Astrocyte of the cerebellum (primary cell): Measurements from ENCODE around the gene CDH12.
"Not testable (repeated sequence)": the region's sequence is repeated elsewhere in the genome, so short reads cannot be mapped to it uniquely, and the experiment has no call there.

Experiments used
- DNase-seq: peaks from one replicate; pipeline ENCODE4 v3.0.0-alpha.2; 2011; ENCODE audit warnings: low read depth
- H3K4me3 ChIP-seq: 2 replicates; pipeline ENCODE4 v1.5.1; 2011; ENCODE audit warnings: mild to moderate bottlenecking, low read depth, low read length, moderate library complexity
- CTCF ChIP-seq: IDR thresholded peaks from 2 replicates; pipeline ENCODE4 v1.5.1; 2012; ENCODE audit warnings: low read length, low read depth, moderate library complexity, mild to moderate bottlenecking; ENCODE audit errors: missing control alignments
- in situ Hi-C: cut with HindIII; loops from 2 replicates; pipeline ENCODE4 v1.10.0; 2017; ENCODE audit warnings: low sequenced_read_pairs

CDH12 gene

DNA sequence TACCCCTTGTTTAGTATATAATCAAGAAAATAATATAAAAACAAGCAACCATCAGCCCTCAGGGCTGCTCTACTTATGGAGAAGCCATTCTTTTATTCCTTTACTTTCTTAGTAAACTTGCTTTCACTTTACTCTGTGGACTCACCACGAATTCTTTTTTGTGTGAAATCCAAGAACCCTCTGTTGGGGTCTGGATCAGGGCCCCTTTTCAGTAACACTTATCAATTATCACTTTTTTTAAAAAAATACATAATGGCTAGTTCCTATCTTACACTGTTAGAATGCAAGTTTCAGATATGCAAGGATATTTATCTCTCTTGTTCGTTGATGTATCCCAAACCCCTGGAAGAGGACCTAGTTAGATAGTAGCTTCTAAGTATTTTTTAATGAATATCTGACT is 687.2 kb downstream of the CDH12 start:
- H3K4me3 ChIP-seq, DNase-seq, in situ Hi-C loops: not testable (repeated sequence)

DNA sequence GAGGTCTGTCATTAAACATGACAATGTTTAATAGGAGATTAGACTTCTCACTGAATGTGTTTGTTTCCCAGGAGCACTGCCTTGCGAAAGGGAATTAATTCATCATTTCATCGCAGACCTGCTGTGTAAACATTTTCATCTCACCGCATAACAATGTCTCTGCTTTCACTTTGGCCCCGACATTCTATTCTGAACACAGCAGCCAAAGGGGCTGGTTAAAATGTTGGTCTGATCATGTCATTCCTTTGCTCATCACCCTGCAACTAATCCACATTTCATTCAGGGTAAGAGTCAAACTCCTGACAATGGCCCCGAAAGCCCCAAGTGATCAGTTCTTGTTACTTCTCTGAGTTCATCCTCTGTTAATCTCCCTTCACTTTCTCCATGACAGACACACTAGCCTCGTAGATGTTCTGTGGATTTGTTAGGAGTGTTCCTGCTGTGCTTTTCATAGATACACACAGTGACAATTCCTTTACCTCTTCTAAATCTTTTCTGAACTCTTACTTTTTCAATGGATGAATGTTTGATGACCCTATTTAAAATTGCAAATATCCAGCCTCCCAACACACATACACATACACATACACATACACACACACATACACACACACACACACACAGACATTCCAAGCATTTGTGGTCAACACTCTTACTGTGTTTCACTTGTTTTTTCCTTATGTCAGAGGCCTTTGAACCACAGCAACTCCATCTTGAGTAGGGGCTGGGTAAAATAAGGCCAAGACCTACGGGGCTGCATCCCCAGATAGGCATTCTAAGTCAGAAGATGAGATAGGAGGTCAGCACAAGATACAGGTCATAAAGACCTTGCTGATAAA is 688.0 kb downstream of the CDH12 start:
- H3K4me3 ChIP-seq, DNase-seq, in situ Hi-C loops: not testable (repeated sequence)

- H3K4me3 ChIP-seq, in situ Hi-C loops: not testable (repeated sequence)
These were observed 696.2 kb downstream of the CDH12 start for GRCh38 chr5:22156953-22157352.

DNA sequence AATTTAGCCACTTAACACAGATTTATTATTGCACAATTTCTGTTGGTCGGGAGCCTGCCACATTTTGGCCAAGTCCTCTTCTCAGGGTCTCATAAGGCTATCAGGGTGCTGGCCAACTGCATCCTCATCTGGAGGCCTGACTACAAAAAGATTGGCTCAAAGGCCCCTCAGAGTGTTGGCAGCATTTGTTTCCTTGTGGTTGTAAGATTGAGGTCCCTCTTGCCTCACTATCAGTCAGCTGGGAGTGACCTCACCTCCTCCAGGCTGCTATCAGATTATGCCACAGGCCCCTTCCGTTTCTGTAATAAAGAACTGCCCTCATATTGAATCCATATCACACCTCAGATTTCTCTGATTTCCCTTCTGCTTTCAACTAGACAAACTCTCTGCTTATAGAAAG is 698.4 kb downstream of the CDH12 start:
- in situ Hi-C loops, DNase-seq, H3K4me3 ChIP-seq: not testable (repeated sequence)

More at GRCh38 chr5:22156953-22157352, 696.2 kb downstream of the CDH12 start:
- not testable (repeated sequence) for DNase-seq

DNA sequence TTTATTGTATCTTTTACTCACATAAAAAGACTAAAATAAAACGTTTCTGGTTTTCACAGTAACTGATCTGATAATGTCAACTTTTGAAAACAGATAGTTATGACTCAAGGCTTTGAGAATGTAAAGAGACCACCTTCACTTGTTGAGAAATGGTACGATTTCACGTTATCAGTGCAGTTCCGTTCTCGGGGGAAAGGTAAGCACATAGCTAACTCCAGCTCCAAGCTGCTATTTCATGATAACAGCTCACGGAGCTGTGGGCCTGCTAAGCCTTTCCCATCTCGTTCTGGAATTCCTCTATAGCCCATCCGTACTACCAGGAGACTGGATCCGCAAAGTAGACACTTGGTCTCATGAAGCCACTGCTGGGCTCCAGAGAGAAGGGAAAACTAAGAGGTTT is 701.3 kb downstream of the CDH12 start:
- H3K4me3 ChIP-seq, in situ Hi-C loops, DNase-seq: not testable (repeated sequence)

DNA sequence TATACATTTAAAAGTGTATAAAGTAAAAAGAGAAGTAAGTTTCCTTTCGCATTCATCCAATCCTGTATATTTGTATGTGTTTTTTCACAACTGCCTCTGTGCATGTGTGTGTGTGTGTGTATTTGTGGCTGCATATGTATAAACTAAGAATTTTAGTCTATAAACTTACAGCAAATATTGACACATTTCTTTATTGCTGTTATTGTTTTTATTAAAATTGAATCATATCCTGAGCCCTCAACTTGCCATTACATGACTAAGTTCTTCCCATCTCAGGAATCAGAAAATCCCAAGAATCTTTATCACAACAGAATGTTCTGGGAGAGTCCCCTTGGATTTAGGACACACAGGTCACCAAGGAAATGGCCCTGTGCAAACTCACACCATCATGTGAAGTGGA is 712.7 kb downstream of the CDH12 start:
- DNase-seq, H3K4me3 ChIP-seq, in situ Hi-C loops: not testable (repeated sequence)

DNA sequence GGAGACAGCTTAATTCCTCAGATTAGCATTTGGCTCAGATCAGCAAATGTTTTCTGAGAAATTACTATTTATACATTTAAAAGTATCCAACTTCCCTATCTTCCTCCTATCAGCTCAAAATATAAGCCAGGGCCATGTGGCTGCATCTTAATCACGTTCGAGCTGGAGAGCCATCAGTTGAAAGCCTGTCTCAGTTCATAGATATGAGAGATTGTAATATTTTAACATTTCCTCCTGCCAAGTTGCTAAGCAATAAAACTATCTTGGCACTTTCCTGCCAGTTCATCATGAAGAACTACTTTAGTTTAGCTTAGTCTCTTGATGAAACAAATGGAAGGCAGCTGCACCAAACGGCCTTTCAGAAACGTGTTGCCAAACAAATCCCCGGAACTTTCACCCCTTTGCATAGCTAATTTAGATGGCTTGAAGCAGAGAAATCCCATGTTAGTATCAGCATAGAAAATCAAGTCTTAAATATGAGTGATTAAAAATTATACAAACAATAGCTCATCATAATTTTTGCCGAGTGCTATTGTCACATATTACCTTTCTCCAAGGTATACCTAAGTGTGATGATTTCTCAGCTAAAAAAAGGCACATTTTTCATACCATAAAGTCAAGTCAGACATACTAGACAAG is 713.4 kb downstream of the CDH12 start:
- in situ Hi-C loops, H3K4me3 ChIP-seq, DNase-seq: not testable (repeated sequence)

DNA sequence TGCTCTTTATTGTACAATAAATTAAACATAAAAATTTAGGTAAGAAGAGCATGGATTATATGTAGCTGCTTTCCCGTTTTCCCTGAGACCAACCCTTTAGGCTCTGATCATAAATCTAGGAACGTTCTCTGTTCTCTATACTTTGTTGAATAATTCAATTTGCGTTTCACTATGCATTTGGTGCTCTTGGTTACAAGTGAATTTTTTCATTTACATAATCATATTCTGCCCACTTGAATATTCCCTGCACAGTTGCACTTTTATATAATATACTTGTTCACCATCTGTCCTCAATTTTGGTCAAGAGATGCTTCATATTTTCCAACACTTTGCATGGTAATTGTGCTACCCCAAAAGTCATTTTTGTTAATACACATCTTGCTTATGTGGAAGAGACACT is 741.8 kb downstream of the CDH12 start:
- in situ Hi-C loops: no loop called here
- no peak for TF ChIP-seq CTCF

GRCh38 chr5:22109315-22109714 is 743.8 kb downstream of the CDH12 start:
- no peak overlapping the region for H3K4me3 ChIP-seq
- in situ Hi-C loops: no loop called here
- DNase-seq: no peak
- TF ChIP-seq CTCF: no peak

More for the DNA sequence above, 741.8 kb downstream of the CDH12 start:
- DNase-seq: no peak
- no peak overlapping the region for H3K4me3 ChIP-seq

DNA sequence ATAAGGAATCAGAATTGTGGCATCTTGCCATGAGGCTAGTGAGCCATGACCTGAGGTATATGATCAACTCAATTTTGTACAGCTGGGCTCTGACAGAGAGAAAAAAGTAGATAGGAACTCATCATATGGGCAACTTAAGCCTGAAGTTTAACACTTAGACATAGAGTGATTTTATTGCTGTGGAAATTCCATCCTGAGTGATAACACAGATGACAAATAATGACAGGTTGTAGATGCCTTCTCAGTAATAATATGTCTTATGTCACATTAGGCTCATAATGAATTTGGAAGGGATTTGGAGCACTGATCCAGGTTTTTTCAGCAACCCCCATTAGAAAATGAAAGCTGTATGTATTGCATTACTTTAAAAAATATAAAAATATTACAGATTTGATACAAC is 744.6 kb downstream of the CDH12 start:
- in situ Hi-C loops: no loop called here
- TF ChIP-seq CTCF: no peak
- H3K4me3 ChIP-seq: no peak overlapping the region
- no peak for DNase-seq
